Hematopoietic multipotent progenitor cell treated with erythropoietin and hydrocortisone succinate and interleukin-3 and kit ligand, for 15 days (in vitro differentiated cells): ENCODE data around the gene ZNF471.

Source experiments
- DNase-seq: peaks from one replicate; pipeline ENCODE4 v3.0.0-alpha.2; 2015; ENCODE audit warnings: low spot score

Gene ZNF471

GRCh38 chr19:56507446-56508289 is at the start of gene ZNF471:
TSS of gene ZNF471 (plus strand) at chr19:56507855. CDS start at chr19:56511572, 3,717 bp downstream.
- peak; percentile 38 for DNase-seq

- no peak for DNase-seq
These were observed 33.3 kb upstream of the ZNF471 start for GRCh38 chr19:56474308-56474707.

GRCh38 chr19:56476093-56476492 is 31.6 kb upstream of the ZNF471 start:
- DNase-seq: no peak

- DNase-seq: no peak
These were observed 30.8 kb upstream of the ZNF471 start, which contains the start of gene ZNF667 for GRCh38 chr19:56476651-56477428. TSS of gene ZNF667 (minus strand) at chr19:56477345. CDS start at chr19:56462370, 14,975 bp downstream.

- peak; percentile 3 for DNase-seq
These were observed 30.0 kb upstream of the ZNF471 start for GRCh38 chr19:56477429-56478338.

- no peak for DNase-seq
These were observed 16.3 kb upstream of the ZNF471 start for GRCh38 chr19:56491399-56491798.

GRCh38 chr19:56504581-56504980 is 3.1 kb upstream of the ZNF471 start:
- no peak for DNase-seq

- DNase-seq: no peak
These were observed 679 bp downstream of the ZNF471 start for GRCh38 chr19:56508290-56508778.

GRCh38 chr19:56525214-56525860 is 17.7 kb downstream of the ZNF471 start:
- no peak for DNase-seq

GRCh38 chr19:56537442-56537841 is 29.8 kb downstream of the ZNF471 start:
- no peak for DNase-seq

GRCh38 chr19:56538254-56538760 is 30.7 kb downstream of the ZNF471 start:
- no peak for DNase-seq

- no peak for DNase-seq
These were observed 31.2 kb downstream of the ZNF471 start, which contains the start of gene ZFP28 for GRCh38 chr19:56538761-56539263. TSS of gene ZFP28 (plus strand) at chr19:56538948. CDS start at chr19:56539019, 71 bp downstream.

GRCh38 chr19:56543776-56544175 is 36.1 kb downstream of the ZNF471 start:
- DNase-seq: no peak

GRCh38 chr19:56547535-56547934 is 39.9 kb downstream of the ZNF471 start:
- DNase-seq: no peak

GRCh38 chr19:56554272-56554869 is 46.7 kb downstream of the ZNF471 start:
- DNase-seq: no peak

GRCh38 chr19:56562766-56563165 is 55.1 kb downstream of the ZNF471 start:
- DNase-seq: no peak

- DNase-seq: no peak
These were observed 59.2 kb downstream of the ZNF471 start for GRCh38 chr19:56566904-56567273.

GRCh38 chr19:56567274-56568120 is 59.8 kb downstream of the ZNF471 start, which contains the start of gene ZNF470:
TSS of gene ZNF470 (plus strand) at chr19:56567468. CDS start at chr19:56570312, 2,844 bp downstream.
- DNase-seq: peak; percentile 65

- DNase-seq: no peak
These were observed 64.9 kb downstream of the ZNF471 start for GRCh38 chr19:56572589-56572988.
